Prostate gland (tissue), 2 donors: ENCODE results near the gene ERAS. TPM values are rescaled to one million over a fixed set of nuclear protein-coding genes. Genes with fewer than 3 reads are reported as not detected.

Experiments
- DNase-seq: peaks from one replicate; pipeline ENCODE4 v3.0.0-alpha.2; 2019; ENCODE audit warnings: low spot score
- H3K27ac ChIP-seq, 2 donors: fragments of 200-600 bp; sonication (generic); 2 replicates each; pipeline ENCODE4 v1.5.1; 2017 to 2019
- H3K27me3 ChIP-seq: fragments of 200-600 bp; sonication (generic); replicated peaks from 2 replicates; pipeline ENCODE4 v1.5.1; 2019; ENCODE audit not compliant: insufficient read depth
- H3K36me3 ChIP-seq, 2 donors: fragments of 200-600 bp; sonication (generic); 1 replicate in 1 of 2; 2 replicates in 1 of 2; pipeline versions ENCODE4 v1.5.1 to v1.8.1; 2017 to 2019
- H3K4me1 ChIP-seq: fragments of 200-600 bp; sonication (generic); replicated peaks from 2 replicates; pipeline ENCODE4 v1.5.1; 2019
- H3K4me3 ChIP-seq, 2 donors: fragments of 200-600 bp; sonication (generic); 2 replicates each; pipeline ENCODE4 v1.5.1; 2017 to 2019
- H3K9me3 ChIP-seq: fragments of 200-600 bp; sonication (generic); 2 replicates; pipeline ENCODE4 v1.5.1; 2017
- POLR2A ChIP-seq: fragments of 450-650 bp; IDR thresholded peaks from one replicate; pipeline ENCODE4 v1.6.1; 2016; ENCODE audit warnings: antibody characterized with exemption, mild to moderate bottlenecking
- POLR2AphosphoS5 ChIP-seq: sonication (generic); formaldehyde crosslinking; IDR thresholded peaks from one replicate; pipeline ENCODE4 v1.6.1; 2017; ENCODE audit warnings: antibody characterized with exemption
- WGBS: methylation state at CpG from one replicate; pipeline ENCODE4 v1.1.5; 2018; 5-methylcytosine and 5-hydroxymethylcytosine counted together
- intact Hi-C: fragments of 100-400 bp; cut with DNase I; formaldehyde crosslinking; loops from one replicate; pipeline ENCODE4 v1.14.2; 2022
- total RNA-seq, 2 donors: library from RNA; depleted of rRNA; stranded (reverse); fragments of >200 nt; gene quantifications; one replicate each; pipeline ENCODE4 v1.1.0, GENCODE V29; 2016
- TF ChIP-seq, protein P1 (sequence below), 4 experiments: fragments of 200-600 bp in 2 of 4; fragments of 450-650 bp in 2 of 4; sonication (generic) in 2 of 4; IDR thresholded peaks; 1 replicate in 3 of 4; 2 replicates in 1 of 4; pipeline ENCODE4 v1.5.1; 2016 to 2019; ENCODE audit warnings: antibody characterized with exemption in 4 of 4, mild to moderate bottlenecking in 2 of 4, moderate library complexity in 2 of 4

The ERAS gene
- total RNA-seq, 2 donors from 2014 or later = not detected

DNA sequence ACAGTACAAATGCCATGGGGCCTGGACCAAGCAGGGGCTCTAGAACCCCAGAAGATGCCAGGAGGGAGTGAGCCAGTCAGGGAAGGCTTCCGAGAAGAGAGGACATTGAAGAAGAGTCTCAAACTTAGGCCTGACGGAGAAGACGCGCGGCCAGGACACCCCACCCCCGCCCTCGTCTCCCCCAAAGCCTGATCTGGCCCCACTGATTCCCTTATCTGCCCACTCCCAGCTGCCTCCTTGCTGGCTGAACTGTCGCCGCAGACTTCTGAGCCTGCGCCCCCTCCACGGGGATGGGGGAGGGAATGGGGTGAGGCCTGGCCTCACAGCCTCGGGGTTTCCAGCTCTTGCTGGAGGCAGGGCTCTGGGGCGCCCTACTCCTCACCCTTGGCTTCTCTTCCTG lies 43.5 kb upstream of the ERAS start:
- DNase-seq = no peak
- TF ChIP-seq, protein P1, sequence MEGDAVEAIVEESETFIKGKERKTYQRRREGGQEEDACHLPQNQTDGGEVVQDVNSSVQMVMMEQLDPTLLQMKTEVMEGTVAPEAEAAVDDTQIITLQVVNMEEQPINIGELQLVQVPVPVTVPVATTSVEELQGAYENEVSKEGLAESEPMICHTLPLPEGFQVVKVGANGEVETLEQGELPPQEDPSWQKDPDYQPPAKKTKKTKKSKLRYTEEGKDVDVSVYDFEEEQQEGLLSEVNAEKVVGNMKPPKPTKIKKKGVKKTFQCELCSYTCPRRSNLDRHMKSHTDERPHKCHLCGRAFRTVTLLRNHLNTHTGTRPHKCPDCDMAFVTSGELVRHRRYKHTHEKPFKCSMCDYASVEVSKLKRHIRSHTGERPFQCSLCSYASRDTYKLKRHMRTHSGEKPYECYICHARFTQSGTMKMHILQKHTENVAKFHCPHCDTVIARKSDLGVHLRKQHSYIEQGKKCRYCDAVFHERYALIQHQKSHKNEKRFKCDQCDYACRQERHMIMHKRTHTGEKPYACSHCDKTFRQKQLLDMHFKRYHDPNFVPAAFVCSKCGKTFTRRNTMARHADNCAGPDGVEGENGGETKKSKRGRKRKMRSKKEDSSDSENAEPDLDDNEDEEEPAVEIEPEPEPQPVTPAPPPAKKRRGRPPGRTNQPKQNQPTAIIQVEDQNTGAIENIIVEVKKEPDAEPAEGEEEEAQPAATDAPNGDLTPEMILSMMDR (IDR thresholded peaks at IDR 0.05) = no peak
- TF ChIP-seq POLR2AphosphoS5 (no peak), POLR2A (no peak)
- 87% methylated on average over 12 of the region's 13 CpGs for WGBS
- H3K36me3 ChIP-seq = no peaks in the 10 kb centered on the region
- no peaks in the 10 kb centered on the region for H3K9me3 ChIP-seq
- intact Hi-C loops = no loop called here
- H3K27me3 ChIP-seq = no peaks in the 10 kb centered on the region
- no peaks in the 10 kb centered on the region for H3K4me1 ChIP-seq
- H3K4me3 ChIP-seq = no peak overlapping the region
- H3K27ac ChIP-seq = no peak overlapping the region

DNA sequence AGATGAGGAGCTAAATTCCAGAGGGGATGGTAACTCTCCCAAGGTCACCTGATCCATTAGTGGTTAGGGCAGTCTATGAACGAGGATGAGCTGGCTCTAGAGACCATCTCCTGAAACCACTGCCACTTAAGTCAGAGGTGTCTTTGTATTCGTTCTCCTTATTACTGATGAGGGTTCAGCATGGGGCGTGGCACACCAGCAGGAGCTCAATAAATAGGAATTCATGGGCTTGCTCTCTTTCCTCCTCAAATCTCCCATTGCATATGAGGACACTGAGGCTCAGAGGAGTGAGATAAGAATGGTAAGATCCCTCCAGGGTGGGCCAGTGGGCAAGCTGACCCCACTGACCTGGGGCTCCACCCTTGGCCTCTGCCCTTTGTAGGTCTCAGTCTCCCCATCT lies 41.6 kb upstream of the ERAS start:
- intact Hi-C loops = no loop called here
- Histone ChIP-seq H3K4me1 (no peaks in the 10 kb centered on the region), H3K9me3 (no peaks in the 10 kb centered on the region), H3K36me3 (no peaks in the 10 kb centered on the region), H3K27me3 (no peaks in the 10 kb centered on the region), H3K4me3 (no peak overlapping the region), H3K27ac (no peak overlapping the region)
- DNase-seq = no peak
- WGBS = 33% methylated on average over 3 of the region's 3 CpGs
- TF ChIP-seq POLR2A = no peak
- TF ChIP-seq, protein P1 (IDR thresholded peaks at IDR 0.05) = no peak
- TF ChIP-seq POLR2AphosphoS5 = no peak

DNA sequence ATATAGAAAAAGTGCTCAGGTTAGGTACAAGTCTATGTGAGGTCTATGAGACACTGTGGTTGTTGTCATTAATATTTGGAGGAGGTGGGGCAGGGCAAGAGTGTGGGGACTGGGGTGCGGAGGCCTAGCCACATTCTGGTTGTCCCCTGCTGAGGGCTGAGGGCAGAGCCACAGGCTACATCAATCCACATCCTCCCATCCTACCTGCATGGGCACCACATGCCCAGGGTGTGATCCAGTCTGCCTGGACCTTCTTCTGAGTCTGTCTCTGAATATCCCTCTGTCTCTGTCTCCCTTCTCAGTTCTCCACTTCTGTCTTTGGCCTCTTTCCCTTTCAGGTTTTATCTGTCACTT lies 41.1 kb upstream of the ERAS start:
- Histone ChIP-seq H3K4me3 (no peak overlapping the region), H3K27ac (no peak overlapping the region), H3K9me3 (no peaks in the 10 kb centered on the region), H3K36me3 (no peaks in the 10 kb centered on the region), H3K4me1 (no peaks in the 10 kb centered on the region), H3K27me3 (no peaks in the 10 kb centered on the region)
- WGBS = 83% methylated on average over 1 of the region's 1 CpG
- intact Hi-C loops = no loop called here
- TF ChIP-seq POLR2AphosphoS5 (no peak), POLR2A (no peak)
- TF ChIP-seq, protein P1 (IDR thresholded peaks at IDR 0.05) = no peak
- no peak for DNase-seq

DNA sequence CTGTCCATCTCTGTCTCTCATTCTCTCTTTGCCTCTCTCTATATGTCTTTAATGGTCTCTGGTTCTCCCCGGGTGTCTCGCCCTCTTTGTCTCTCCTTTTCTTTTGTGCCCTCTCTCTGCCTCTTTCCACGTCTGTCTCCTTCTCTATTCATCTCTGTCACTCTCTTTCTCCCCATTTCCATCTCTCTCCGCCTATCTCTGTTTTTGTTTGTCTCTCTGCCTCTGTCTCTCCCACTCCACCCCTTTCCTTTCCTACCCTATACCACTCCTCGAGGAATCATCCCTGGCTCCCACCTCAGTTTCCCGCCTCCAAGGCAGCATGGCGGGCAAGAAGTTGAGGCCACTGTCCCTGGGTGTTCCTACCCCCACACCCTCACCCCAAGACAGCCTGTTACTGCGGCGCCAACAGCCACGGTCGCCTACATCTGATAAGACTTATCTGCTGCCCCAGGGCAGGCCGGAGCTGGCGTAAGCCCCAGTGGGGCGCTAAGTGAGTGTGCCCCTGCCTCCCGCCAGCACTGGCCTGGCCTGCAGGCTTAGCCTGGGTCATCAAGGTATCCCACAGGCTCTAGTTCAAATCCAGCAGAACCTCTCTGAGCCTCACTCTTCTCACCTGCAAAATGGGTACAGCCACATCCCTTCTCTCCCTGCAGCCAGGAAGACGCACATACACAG lies 40.6 kb upstream of the ERAS start:
- WGBS = 76% methylated on average over 8 of the region's 16 CpGs
- H3K4me3 ChIP-seq = no peak overlapping the region
- intact Hi-C loops = no loop called here
- no peaks in the 10 kb centered on the region for H3K4me1 ChIP-seq
- H3K9me3 ChIP-seq = no peaks in the 10 kb centered on the region
- TF ChIP-seq POLR2AphosphoS5 (no peak), POLR2A (no peak)
- TF ChIP-seq, protein P1 (IDR thresholded peaks at IDR 0.05) = no peak
- H3K27ac ChIP-seq = no peak overlapping the region
- no peaks in the 10 kb centered on the region for H3K36me3 ChIP-seq
- DNase-seq = no peak
- no peaks in the 10 kb centered on the region for H3K27me3 ChIP-seq

- TF ChIP-seq POLR2AphosphoS5 (no peak), POLR2A (no peak)
- TF ChIP-seq, protein P1 (IDR thresholded peaks at IDR 0.05) = no peak
- no peak within 1 kb of the TSS for H3K4me3 ChIP-seq
- no peak for DNase-seq
- intact Hi-C loops = no loop called here
- H3K27me3 ChIP-seq = no peaks in the 10 kb centered on the region
- no peaks in the 10 kb centered on the region for H3K9me3 ChIP-seq
- H3K4me1 ChIP-seq = no peaks in the 10 kb centered on the region
- H3K36me3 ChIP-seq = no peaks in the 10 kb centered on the region
- no peak within 1 kb of the TSS for H3K27ac ChIP-seq
- 67% methylated on average over 7 of the region's 7 CpGs for WGBS
These were observed 39.9 kb upstream of the ERAS start, which contains the start of gene GATA1 for GRCh38 chrX:48786341-48786800. Gene GATA1 (plus strand): TSS chrX:48786590. CDS start chrX:48791110, 4,520 bp downstream.
